ENCODE results near the gene ENOSF1. TPM values are rescaled to one million over a fixed set of nuclear protein-coding genes. Genes with fewer than 3 reads are reported as not detected.

The ENOSF1 gene
- total and polyA plus RNA-seq, 2 donors (not counting 1 experiment from before 2014, with no cell fraction given) = 8.0 to 34.8 TPM

- ATAC-seq (ENCODE audit: low read depth) (peak; percentile 60), DNase-seq (peak; percentile 41)
- no peak overlapping the region for H3K4me3 Mint-ChIP-seq
- no peaks in the 10 kb centered on the region for H3K9me3 Mint-ChIP-seq (ENCODE audit: insufficient read depth)
- Histone ChIP-seq H3K9me3 (ENCODE audit: control extremely low read depth in 1 of 3, control insufficient read depth in 2 of 3, insufficient read depth in 1 of 3, low read length in 2 of 3) (no peaks in the 10 kb centered on the region), H3K79me2 (ENCODE audit: control insufficient read depth, insufficient read depth, low read length) (no peaks in the 10 kb centered on the region), H3K4me2 (replicated peaks; ENCODE audit: low read depth, low read length, poor library complexity, severe bottlenecking) (no peak overlapping the region), H3K9ac (ENCODE audit: low read length) (no peak overlapping the region), H4K20me1 (ENCODE audit: control insufficient read depth, insufficient read depth, low read length, poor library complexity, severe bottlenecking) (no peaks in the 10 kb centered on the region), H3K27me3 (replicated peaks in 1 of 4; ENCODE audit: control extremely low read depth in 1 of 4, control insufficient read depth in 3 of 4, insufficient read depth in 4 of 4, low read length in 3 of 4) (no peaks in the 10 kb centered on the region), H3K36me3 (replicated peaks in 1 of 2; ENCODE audit: control extremely low read depth in 1 of 2, control insufficient read depth in 1 of 2, extremely low read depth in 1 of 2, insufficient read depth in 2 of 2, low read length in 1 of 2) (no peaks in the 10 kb centered on the region), H2AFZ (ENCODE audit: insufficient read depth, low read depth, low read length, poor library complexity, severe bottlenecking) (no peak overlapping the region), H3K4me3 (ENCODE audit: control extremely low read depth in 1 of 5, extremely low read depth in 1 of 5, insufficient read depth in 1 of 5, low read depth in 2 of 5, low read length in 4 of 5) (no peak overlapping the region), H3K4me1 (ENCODE audit: control insufficient read depth in 2 of 2, insufficient read depth in 2 of 2, low read length in 2 of 2) (no peaks in the 10 kb centered on the region), H3K27ac (ENCODE audit: low read length in 2 of 2) (no peak overlapping the region)
- CTCF ChIA-PET = interaction anchor here (0.7 to 3.5 kb wide), 7 partner anchors 56 to 100 kb away, joined by 3 to 18 read pairs (median 4); no protein-coding TSS in a partner anchor
- TF ChIP-seq EZH2 (IDR thresholded peaks at IDR 0.05; ENCODE audit: borderline replicate concordance, insufficient read depth, low read depth, low read length, poor library complexity, severe bottlenecking) = no peak
- TF ChIP-seq CTCF (IDR thresholded peaks at IDR 0.05) = peak; percentile 83
- intact Hi-C loops (cut with micrococcal nuclease) = loop anchor here (1.0 to 5.0 kb wide), 3 partner anchors 89 to 1800 kb away; no protein-coding TSS in a partner anchor
- no peak overlapping the region for H3K27ac Mint-ChIP-seq
- no peaks in the 10 kb centered on the region for H3K4me1 Mint-ChIP-seq
- H3K27me3 Mint-ChIP-seq = peaks cover 2% of the 10 kb centered on the region
- POLR2A ChIA-PET = no interaction called here
Measured at GRCh38 chr18:741931-742512, 29.6 kb upstream of the ENOSF1 start.

GRCh38 chr18:732371-732770, 19.9 kb upstream of the ENOSF1 start:
- WGBS (ENCODE audit: insufficient coverage) = no CpG with 5 or more reads among the region's 3 CpGs
- POLR2A ChIA-PET = no interaction called here

More at GRCh38 chr18:732371-732770, 19.9 kb upstream of the ENOSF1 start:
- no peaks in the 10 kb centered on the region for H3K36me3 ChIP-seq (replicated peaks in 1 of 2; ENCODE audit: control extremely low read depth in 1 of 2, control insufficient read depth in 1 of 2, extremely low read depth in 1 of 2, insufficient read depth in 2 of 2, low read length in 1 of 2)
- H3K27ac Mint-ChIP-seq = no peak overlapping the region
- no peaks in the 10 kb centered on the region for H3K9me3 ChIP-seq (ENCODE audit: control extremely low read depth in 1 of 3, control insufficient read depth in 2 of 3, insufficient read depth in 1 of 3, low read length in 2 of 3)
- intact Hi-C loops (cut with micrococcal nuclease) = no loop called here
- no peak overlapping the region for H3K9ac ChIP-seq (ENCODE audit: low read length)
- no peaks in the 10 kb centered on the region for H3K27me3 ChIP-seq (replicated peaks in 1 of 4; ENCODE audit: control extremely low read depth in 1 of 4, control insufficient read depth in 3 of 4, insufficient read depth in 4 of 4, low read length in 3 of 4)
- no peak overlapping the region for H3K4me3 ChIP-seq (ENCODE audit: control extremely low read depth in 1 of 5, extremely low read depth in 1 of 5, insufficient read depth in 1 of 5, low read depth in 2 of 5, low read length in 4 of 5)
- H3K4me2 ChIP-seq (replicated peaks; ENCODE audit: low read depth, low read length, poor library complexity, severe bottlenecking) = no peak overlapping the region
- CTCF ChIA-PET = no interaction called here
- H4K20me1 ChIP-seq (ENCODE audit: control insufficient read depth, insufficient read depth, low read length, poor library complexity, severe bottlenecking) = no peaks in the 10 kb centered on the region
- H2AFZ ChIP-seq (ENCODE audit: insufficient read depth, low read depth, low read length, poor library complexity, severe bottlenecking) = no peak overlapping the region
- no peaks in the 10 kb centered on the region for H3K4me1 ChIP-seq (ENCODE audit: control insufficient read depth in 2 of 2, insufficient read depth in 2 of 2, low read length in 2 of 2)
- H3K79me2 ChIP-seq (ENCODE audit: control insufficient read depth, insufficient read depth, low read length) = no peaks in the 10 kb centered on the region
- ATAC-seq (ENCODE audit: low read depth) (no peak), DNase-seq (no peak)
- no peak overlapping the region for H3K27ac ChIP-seq (ENCODE audit: low read length in 2 of 2)
- TF ChIP-seq EZH2 (IDR thresholded peaks at IDR 0.05; ENCODE audit: borderline replicate concordance, insufficient read depth, low read depth, low read length, poor library complexity, severe bottlenecking) = no peak
- TF ChIP-seq CTCF (IDR thresholded peaks at IDR 0.05) = no peak
- H3K27me3 Mint-ChIP-seq = peaks cover 8% of the 10 kb centered on the region
- H3K4me1 Mint-ChIP-seq = no peaks in the 10 kb centered on the region
- H3K9me3 Mint-ChIP-seq (ENCODE audit: insufficient read depth) = no peaks in the 10 kb centered on the region
- no peak overlapping the region for H3K4me3 Mint-ChIP-seq
